IMR-90 (cell line): ENCODE results near the gene LGSN.

ENCODE experiments used
- BHLHE40 ChIP-seq: fragments of 150-350 bp; IDR thresholded peaks from 2 replicates; pipeline ENCODE4 v1.6.1; 2016; ENCODE audit warnings: mild to moderate bottlenecking, low read depth, low read length
- CEBPB ChIP-seq: IDR thresholded peaks from 2 replicates; pipeline ENCODE4 v1.6.1; 2012; ENCODE audit warnings: low read depth, low read length, improper control_type of control experiment
- CHD1 ChIP-seq: IDR thresholded peaks from 2 replicates; pipeline ENCODE4 v1.6.1; 2012; ENCODE audit warnings: low read depth, low read length, improper control_type of control experiment
- MAFK ChIP-seq: IDR thresholded peaks from 2 replicates; pipeline ENCODE4 v1.6.1; 2012; ENCODE audit warnings: low read depth, low read length, improper control_type of control experiment
- MAZ ChIP-seq: IDR thresholded peaks from 2 replicates; pipeline ENCODE4 v1.6.1; 2012; ENCODE audit warnings: low read depth, mild to moderate bottlenecking, low read length, improper control_type of control experiment, moderate library complexity, borderline replicate concordance
- MXI1 ChIP-seq: IDR thresholded peaks from 2 replicates; pipeline ENCODE4 v1.6.1; 2012; ENCODE audit warnings: low read depth, mild to moderate bottlenecking, low read length, moderate library complexity, borderline replicate concordance
- POLR2A ChIP-seq: IDR thresholded peaks from 2 replicates; pipeline ENCODE4 v1.6.1; 2012; ENCODE audit warnings: mild to moderate bottlenecking, low read depth, low read length
- RAD21 ChIP-seq: IDR thresholded peaks from 2 replicates; pipeline ENCODE4 v1.6.1; 2012; ENCODE audit warnings: low read length, improper control_type of control experiment
- SMC3 ChIP-seq: fragments of 150-350 bp; IDR thresholded peaks from 2 replicates; pipeline ENCODE4 v1.6.1; 2016; ENCODE audit warnings: low read depth, mild to moderate bottlenecking, antibody characterized with exemption, low read length, moderate library complexity
- TF ChIP-seq, protein P1 (sequence below): fragments of 150-350 bp; IDR thresholded peaks from 2 replicates; pipeline ENCODE4 v1.6.1; 2016; ENCODE audit warnings: low read depth, mild to moderate bottlenecking, low read length, moderate library complexity, borderline replicate concordance
- TF ChIP-seq, protein P2 (sequence below): conservative IDR thresholded peaks from 2 replicates; pipeline ENCODE4 v1.5.1; 2012; ENCODE audit warnings: mild to moderate bottlenecking, low read depth, low read length, improper control_type of control experiment
- TF ChIP-seq, protein P3 (sequence below): fragments of 150-350 bp; IDR thresholded peaks from 2 replicates; pipeline ENCODE4 v1.6.1; 2017; ENCODE audit warnings: mild to moderate bottlenecking, antibody characterized with exemption, low read length, low read depth

DNA sequence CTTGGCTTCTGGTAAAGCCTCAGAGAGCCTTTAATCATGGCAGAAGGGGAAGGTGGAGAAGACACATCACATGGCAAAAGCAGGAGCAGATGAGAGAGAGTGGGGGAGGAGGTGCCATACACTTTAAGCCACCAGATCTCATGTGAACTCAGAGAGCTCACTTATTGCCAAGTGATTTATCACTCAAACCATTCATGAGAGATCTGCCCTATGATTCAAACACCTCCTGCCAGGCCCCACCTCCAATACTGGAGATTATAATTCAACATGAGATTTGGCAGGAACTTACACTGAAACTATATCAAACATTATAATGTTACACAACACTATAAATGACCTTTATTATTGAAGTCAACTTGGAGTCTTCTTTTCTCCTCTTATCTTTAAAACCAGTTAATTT is 60.6 kb downstream of the LGSN start:
- TF ChIP-seq SMC3 (no peak), POLR2A (no peak), RAD21 (no peak), CHD1 (no peak), MAFK (no peak), MXI1 (no peak), BHLHE40 (no peak), MAZ (no peak), CEBPB (no peak)
- TF ChIP-seq, protein P1, sequence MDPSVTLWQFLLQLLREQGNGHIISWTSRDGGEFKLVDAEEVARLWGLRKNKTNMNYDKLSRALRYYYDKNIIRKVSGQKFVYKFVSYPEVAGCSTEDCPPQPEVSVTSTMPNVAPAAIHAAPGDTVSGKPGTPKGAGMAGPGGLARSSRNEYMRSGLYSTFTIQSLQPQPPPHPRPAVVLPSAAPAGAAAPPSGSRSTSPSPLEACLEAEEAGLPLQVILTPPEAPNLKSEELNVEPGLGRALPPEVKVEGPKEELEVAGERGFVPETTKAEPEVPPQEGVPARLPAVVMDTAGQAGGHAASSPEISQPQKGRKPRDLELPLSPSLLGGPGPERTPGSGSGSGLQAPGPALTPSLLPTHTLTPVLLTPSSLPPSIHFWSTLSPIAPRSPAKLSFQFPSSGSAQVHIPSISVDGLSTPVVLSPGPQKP = no peak
- TF ChIP-seq, protein P2, sequence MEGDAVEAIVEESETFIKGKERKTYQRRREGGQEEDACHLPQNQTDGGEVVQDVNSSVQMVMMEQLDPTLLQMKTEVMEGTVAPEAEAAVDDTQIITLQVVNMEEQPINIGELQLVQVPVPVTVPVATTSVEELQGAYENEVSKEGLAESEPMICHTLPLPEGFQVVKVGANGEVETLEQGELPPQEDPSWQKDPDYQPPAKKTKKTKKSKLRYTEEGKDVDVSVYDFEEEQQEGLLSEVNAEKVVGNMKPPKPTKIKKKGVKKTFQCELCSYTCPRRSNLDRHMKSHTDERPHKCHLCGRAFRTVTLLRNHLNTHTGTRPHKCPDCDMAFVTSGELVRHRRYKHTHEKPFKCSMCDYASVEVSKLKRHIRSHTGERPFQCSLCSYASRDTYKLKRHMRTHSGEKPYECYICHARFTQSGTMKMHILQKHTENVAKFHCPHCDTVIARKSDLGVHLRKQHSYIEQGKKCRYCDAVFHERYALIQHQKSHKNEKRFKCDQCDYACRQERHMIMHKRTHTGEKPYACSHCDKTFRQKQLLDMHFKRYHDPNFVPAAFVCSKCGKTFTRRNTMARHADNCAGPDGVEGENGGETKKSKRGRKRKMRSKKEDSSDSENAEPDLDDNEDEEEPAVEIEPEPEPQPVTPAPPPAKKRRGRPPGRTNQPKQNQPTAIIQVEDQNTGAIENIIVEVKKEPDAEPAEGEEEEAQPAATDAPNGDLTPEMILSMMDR = no peak
- TF ChIP-seq, protein P3, sequence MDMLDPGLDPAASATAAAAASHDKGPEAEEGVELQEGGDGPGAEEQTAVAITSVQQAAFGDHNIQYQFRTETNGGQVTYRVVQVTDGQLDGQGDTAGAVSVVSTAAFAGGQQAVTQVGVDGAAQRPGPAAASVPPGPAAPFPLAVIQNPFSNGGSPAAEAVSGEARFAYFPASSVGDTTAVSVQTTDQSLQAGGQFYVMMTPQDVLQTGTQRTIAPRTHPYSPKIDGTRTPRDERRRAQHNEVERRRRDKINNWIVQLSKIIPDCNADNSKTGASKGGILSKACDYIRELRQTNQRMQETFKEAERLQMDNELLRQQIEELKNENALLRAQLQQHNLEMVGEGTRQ = no peak
